SIG-M5 (cell line): ENCODE measurements around the gene SUN2.
A peak's percentile ranks its signal among the peaks of the same experiment; 100 is the strongest.

ENCODE experiments used
- DNase-seq: peaks from one replicate; lab custom pipeline; 2025; lab: John Stamatoyannopoulos, UW

Gene SUN2

GRCh38 chr22:38776086-38776485 lies 20.3 kb upstream of the SUN2 start:
- DNase-seq, result no peak

- DNase-seq, result no peak
Observed at GRCh38 chr22:38775656-38776055, 19.9 kb upstream of the SUN2 start.

GRCh38 chr22:38774496-38775166 lies 18.8 kb upstream of the SUN2 start:
- DNase-seq, result no peak

GRCh38 chr22:38773363-38773946 lies 17.7 kb upstream of the SUN2 start:
- DNase-seq, result no peak

GRCh38 chr22:38772623-38772873 lies 16.8 kb upstream of the SUN2 start:
- no peak for DNase-seq

GRCh38 chr22:38770257-38770949 lies 14.6 kb upstream of the SUN2 start:
- DNase-seq, result no peak

GRCh38 chr22:38768036-38768435 lies 12.2 kb upstream of the SUN2 start:
- no peak for DNase-seq

GRCh38 chr22:38767313-38767712 lies 11.5 kb upstream of the SUN2 start:
- no peak for DNase-seq

GRCh38 chr22:38766076-38766777 lies 10.4 kb upstream of the SUN2 start:
- DNase-seq, result no peak

- no peak for DNase-seq
Observed at GRCh38 chr22:38762551-38762983, 6.8 kb upstream of the SUN2 start.

GRCh38 chr22:38761202-38762162 lies 5.7 kb upstream of the SUN2 start:
- no peak for DNase-seq

GRCh38 chr22:38760477-38761201 lies 4.8 kb upstream of the SUN2 start:
- DNase-seq, result no peak

- no peak for DNase-seq
Observed at GRCh38 chr22:38759005-38759404, 3.2 kb upstream of the SUN2 start.

GRCh38 chr22:38758276-38758945 lies 2.6 kb upstream of the SUN2 start:
- no peak for DNase-seq

GRCh38 chr22:38757464-38757757 lies 1.6 kb upstream of the SUN2 start:
- DNase-seq, result no peak

- no peak for DNase-seq
Observed at GRCh38 chr22:38756711-38757463, 1.1 kb upstream of the SUN2 start.

- no peak for DNase-seq
Observed at GRCh38 chr22:38755155-38755910, 465 bp downstream of the SUN2 start.

- DNase-seq, result peak; percentile 64
Observed at GRCh38 chr22:38754751-38755154, 1.0 kb downstream of the SUN2 start.
